HUES48 (cell line): ENCODE results near the gene DBT.
"Not testable (repeated sequence)": the region's sequence is repeated elsewhere in the genome, so short reads cannot be mapped to it uniquely, and the experiment has no call there.

Experiments used
- H3K27ac ChIP-seq: one replicate; pipeline ENCODE4 v1.7.0; 2013; ENCODE audit warnings: low read depth, low read length, inconsistent platforms
- H3K27me3 ChIP-seq: 2 replicates; pipeline ENCODE4 v1.6.1; 2013; ENCODE audit warnings: mild to moderate bottlenecking, low read length; ENCODE audit not compliant: control insufficient read depth, insufficient read depth
- H3K36me3 ChIP-seq: 2 replicates; pipeline ENCODE4 v1.6.1; 2013; ENCODE audit warnings: low read length; ENCODE audit not compliant: control insufficient read depth, insufficient read depth
- H3K4me1 ChIP-seq: 2 replicates; pipeline ENCODE4 v1.6.1; 2013; ENCODE audit warnings: mild to moderate bottlenecking, low read length; ENCODE audit not compliant: control insufficient read depth, insufficient read depth
- H3K4me3 ChIP-seq: 2 replicates; pipeline ENCODE4 v1.5.1; 2013; ENCODE audit warnings: mild to moderate bottlenecking, low read depth, low read length
- H3K9ac ChIP-seq: 2 replicates; pipeline ENCODE4 v1.6.1; 2013; ENCODE audit warnings: mild to moderate bottlenecking, low read depth, low read length, moderate library complexity
- H3K9me3 ChIP-seq: 2 replicates; pipeline ENCODE4 v1.6.1; 2013; ENCODE audit warnings: low read length; ENCODE audit not compliant: control insufficient read depth, insufficient read depth

DBT gene

DNA sequence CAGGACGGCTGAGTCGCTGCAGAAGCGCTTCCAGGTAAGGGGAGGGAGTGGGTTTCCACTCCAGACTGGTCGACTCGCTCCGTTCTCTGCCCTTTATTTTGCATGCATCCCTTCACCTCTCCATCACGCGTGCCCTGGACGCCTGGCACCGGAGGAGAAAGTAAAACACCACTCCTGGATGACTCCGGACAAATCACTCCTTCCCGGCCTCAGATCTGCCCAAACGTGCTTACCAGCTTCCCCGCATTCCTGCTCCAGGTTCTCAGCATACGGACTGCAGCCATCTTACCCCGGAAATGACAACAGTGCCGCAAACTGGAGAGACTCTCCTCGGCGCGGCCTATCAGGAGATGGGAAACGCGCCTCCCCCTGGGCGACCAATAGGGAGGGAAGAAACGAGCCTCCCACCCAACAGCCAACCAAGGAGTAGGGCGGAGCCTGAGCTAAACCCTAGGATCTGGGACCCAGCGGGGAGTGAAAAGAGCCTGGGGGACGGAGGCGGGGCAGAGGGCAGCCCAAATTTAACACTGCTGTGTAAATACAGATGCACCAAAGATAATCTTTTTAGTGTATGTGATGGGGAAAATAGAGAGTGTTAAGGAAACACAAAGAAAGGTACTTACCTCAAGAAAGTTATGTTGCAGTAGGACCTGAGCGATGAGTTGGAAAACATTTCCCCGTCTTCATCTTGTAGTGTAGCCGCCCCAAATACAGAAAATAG, at the start of gene DBT:
Gene DBT, minus strand, starts transcription at position 298 of the 721 bp plus-strand sequence. Its CDS starts 14 bp downstream, at position 284.
- H3K27me3 ChIP-seq: no peaks in the 10 kb centered on the region
- peak within 1 kb of the TSS; percentile 86 for H3K27ac ChIP-seq
- H3K4me1 ChIP-seq: peaks cover 19% of the 10 kb centered on the region
- H3K9me3 ChIP-seq: no peaks in the 10 kb centered on the region
- H3K9ac ChIP-seq: peak within 1 kb of the TSS; percentile 95
- H3K36me3 ChIP-seq: peaks cover 5% of the 10 kb centered on the region; the same call in 1 of the 2 replicates
- H3K4me3 ChIP-seq: peak within 1 kb of the TSS; percentile 95

GRCh38 chr1:100298512-100298911, 48.9 kb upstream of the DBT start:
- Histone ChIP-seq H3K9me3 (no peaks in the 10 kb centered on the region), H3K27ac (no peak overlapping the region), H3K9ac (no peak overlapping the region), H3K27me3 (no peaks in the 10 kb centered on the region), H3K36me3 (no peaks in the 10 kb centered on the region), H3K4me1 (peaks cover 16% of the 10 kb centered on the region), H3K4me3 (no peak overlapping the region)

DNA sequence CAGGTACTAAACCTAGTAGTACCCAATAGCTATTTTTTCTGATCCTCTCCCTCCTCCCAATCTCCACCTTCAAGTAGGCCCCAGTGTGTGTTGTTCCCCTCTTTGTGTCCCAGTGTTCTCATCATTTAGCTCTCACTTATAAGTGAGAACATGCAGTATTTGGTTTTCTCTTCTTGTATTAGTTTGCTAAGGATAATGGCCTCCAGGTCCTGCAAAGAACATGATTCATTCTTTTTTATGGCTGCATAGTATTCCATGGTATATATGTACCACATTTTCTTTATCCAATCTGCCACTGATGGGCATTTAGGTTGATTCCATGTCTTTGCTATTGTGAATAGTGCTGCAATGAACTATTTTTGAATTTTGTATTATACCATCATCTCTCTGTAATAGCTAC, 47.4 kb upstream of the DBT start:
- H3K27me3 ChIP-seq, H3K9ac ChIP-seq, H3K27ac ChIP-seq, H3K4me3 ChIP-seq, H3K9me3 ChIP-seq: not testable (repeated sequence)
- Histone ChIP-seq H3K36me3 (peaks cover 11% of the 10 kb centered on the region), H3K4me1 (peaks cover 16% of the 10 kb centered on the region)

DNA sequence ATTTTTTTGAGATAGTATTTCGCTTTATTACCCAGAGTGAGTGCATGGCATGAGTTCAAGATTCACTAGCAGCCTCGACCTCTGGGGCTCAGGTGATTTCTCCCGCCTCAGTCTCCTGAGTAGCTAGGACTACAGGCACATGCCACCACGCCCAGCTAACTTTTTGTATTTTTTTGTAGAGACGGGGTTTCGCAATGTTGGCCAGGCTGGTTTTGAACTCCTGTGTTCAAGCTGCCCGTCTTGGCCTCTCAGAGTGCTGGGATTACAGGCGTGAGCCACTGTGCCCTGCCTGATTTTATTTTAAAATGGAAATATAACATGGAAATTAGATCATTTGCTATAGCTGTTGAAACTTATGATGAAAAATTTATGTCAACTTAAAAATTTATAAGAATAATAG, 46.5 kb upstream of the DBT start:
- Histone ChIP-seq H3K27me3 (no peaks in the 10 kb centered on the region), H3K36me3 (peaks cover 19% of the 10 kb centered on the region), H3K4me3 (no peak overlapping the region), H3K9ac (no peak overlapping the region), H3K27ac (no peak overlapping the region), H3K4me1 (peaks cover 16% of the 10 kb centered on the region), H3K9me3 (no peaks in the 10 kb centered on the region)

DNA sequence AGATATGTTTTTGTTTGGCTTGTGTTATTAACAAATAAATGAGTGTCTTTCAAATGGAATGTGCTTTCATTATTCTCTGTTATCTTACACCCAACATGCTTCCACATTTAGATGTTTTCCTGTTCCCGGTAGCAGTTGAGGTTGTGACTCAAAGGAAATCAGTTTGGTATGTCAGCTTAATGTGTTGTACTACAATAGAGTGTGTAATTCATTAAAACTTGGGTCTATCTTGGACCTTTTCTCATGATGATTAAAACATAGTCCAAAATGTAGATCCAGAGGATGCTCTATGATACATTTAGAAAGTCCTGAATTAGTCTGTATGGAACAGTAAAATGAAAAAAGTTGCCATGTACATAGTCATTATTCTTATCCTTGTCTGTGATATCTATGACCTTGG, 43.1 kb upstream of the DBT start:
- Histone ChIP-seq H3K4me3 (no peak overlapping the region), H3K36me3 (peaks cover 49% of the 10 kb centered on the region), H3K4me1 (no peaks in the 10 kb centered on the region), H3K9me3 (no peaks in the 10 kb centered on the region), H3K27me3 (no peaks in the 10 kb centered on the region), H3K27ac (no peak overlapping the region), H3K9ac (no peak overlapping the region)

DNA sequence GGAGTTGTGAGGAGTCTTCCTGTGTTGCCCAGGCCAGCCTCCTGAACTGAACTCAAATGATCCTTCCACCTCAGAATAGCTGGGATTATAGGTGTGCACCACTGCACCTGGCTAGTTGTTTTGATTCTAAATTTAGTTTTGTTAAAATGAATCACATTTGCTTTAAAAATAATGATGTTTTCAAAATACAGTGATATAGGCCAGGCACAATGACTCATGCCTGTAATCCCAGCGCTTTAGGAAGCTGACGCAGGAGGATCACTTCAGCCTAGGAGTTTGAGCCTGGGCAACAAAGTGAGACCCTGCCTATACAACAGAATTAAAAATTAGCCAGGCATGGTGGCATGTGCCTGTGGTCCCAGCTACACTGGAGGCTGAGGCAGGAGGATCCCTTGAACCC, 40.7 kb upstream of the DBT start:
- H3K4me1 ChIP-seq: no peaks in the 10 kb centered on the region
- no peaks in the 10 kb centered on the region for H3K27me3 ChIP-seq
- H3K27ac ChIP-seq: no peak overlapping the region
- no peak overlapping the region for H3K4me3 ChIP-seq
- H3K36me3 ChIP-seq: peaks cover 71% of the 10 kb centered on the region
- H3K9me3 ChIP-seq: no peaks in the 10 kb centered on the region
- no peak overlapping the region for H3K9ac ChIP-seq

GRCh38 chr1:100287162-100287561, 37.5 kb upstream of the DBT start:
- Histone ChIP-seq H3K9ac (no peak overlapping the region), H3K36me3 (peaks cover 88% of the 10 kb centered on the region), H3K27ac (no peak overlapping the region), H3K9me3 (no peaks in the 10 kb centered on the region), H3K4me1 (no peaks in the 10 kb centered on the region), H3K4me3 (no peak overlapping the region), H3K27me3 (no peaks in the 10 kb centered on the region)

DNA sequence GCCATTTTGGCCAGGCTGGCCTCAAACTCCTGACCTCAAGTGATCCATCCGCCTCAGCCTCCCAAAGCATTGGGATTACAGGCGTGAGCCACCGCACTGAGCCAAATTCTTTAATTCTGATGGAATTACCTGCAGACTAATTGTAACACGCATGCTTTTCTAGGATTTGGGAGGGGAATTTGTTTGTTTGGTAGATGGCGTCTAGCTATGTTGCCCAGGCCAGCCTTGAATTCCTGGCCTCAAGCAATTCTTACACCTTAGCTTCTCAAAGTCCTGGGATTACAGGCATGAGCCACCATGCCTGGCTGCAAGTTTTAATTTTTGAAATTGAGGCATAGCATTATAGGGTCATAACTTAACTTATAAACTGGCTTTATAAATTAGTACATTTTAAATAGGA, 35.0 kb upstream of the DBT start:
- no peak overlapping the region for H3K9ac ChIP-seq
- H3K4me1 ChIP-seq: no peaks in the 10 kb centered on the region
- peaks cover 87% of the 10 kb centered on the region for H3K36me3 ChIP-seq
- H3K4me3 ChIP-seq: no peak overlapping the region
- no peaks in the 10 kb centered on the region for H3K9me3 ChIP-seq
- H3K27me3 ChIP-seq: no peaks in the 10 kb centered on the region
- no peak overlapping the region for H3K27ac ChIP-seq

DNA sequence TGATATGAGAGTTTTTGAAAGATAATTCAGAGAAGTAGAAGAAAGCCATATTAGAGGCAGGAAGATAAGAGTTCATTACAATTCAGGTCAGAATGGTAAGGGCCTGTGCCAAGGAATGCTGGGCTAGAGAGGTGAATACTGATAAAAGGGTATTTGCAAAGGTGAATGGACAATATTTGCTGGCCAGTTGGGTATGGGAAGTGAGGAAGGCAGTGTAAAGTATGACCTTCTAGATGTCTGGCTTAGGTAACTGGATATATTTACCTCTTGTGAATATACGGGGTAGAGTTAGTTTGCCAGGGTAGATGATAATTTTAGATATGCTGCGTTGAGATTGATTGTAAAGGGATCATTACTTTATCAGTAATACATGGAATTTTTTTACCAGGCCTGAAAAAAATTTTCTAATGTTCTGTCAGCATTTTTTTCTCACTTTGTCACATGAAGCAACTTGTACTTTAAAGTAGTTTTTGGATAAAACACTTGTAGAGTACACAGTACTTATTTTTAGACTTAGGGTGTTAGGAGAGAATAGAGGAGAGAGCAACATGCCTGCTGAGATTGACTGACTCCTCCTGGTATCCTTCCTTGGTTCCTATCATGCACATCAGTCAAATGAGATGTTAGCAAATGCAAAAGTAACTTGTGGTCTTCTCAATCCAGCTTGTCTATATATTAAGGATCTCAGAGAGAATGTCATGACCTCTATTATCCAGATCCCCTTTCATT, 30.5 kb upstream of the DBT start:
- no peak overlapping the region for H3K4me3 ChIP-seq
- no peak overlapping the region for H3K9ac ChIP-seq
- H3K27me3 ChIP-seq: no peaks in the 10 kb centered on the region
- H3K27ac ChIP-seq: no peak overlapping the region
- H3K36me3 ChIP-seq: peaks cover 90% of the 10 kb centered on the region
- H3K4me1 ChIP-seq: no peaks in the 10 kb centered on the region
- H3K9me3 ChIP-seq: no peaks in the 10 kb centered on the region

- Histone ChIP-seq H3K27me3 (no peaks in the 10 kb centered on the region), H3K4me3 (no peak overlapping the region), H3K4me1 (no peaks in the 10 kb centered on the region), H3K36me3 (peaks cover 90% of the 10 kb centered on the region), H3K27ac (no peak overlapping the region), H3K9me3 (no peaks in the 10 kb centered on the region), H3K9ac (no peak overlapping the region)
Measured at GRCh38 chr1:100279358-100279923, 29.8 kb upstream of the DBT start.

DNA sequence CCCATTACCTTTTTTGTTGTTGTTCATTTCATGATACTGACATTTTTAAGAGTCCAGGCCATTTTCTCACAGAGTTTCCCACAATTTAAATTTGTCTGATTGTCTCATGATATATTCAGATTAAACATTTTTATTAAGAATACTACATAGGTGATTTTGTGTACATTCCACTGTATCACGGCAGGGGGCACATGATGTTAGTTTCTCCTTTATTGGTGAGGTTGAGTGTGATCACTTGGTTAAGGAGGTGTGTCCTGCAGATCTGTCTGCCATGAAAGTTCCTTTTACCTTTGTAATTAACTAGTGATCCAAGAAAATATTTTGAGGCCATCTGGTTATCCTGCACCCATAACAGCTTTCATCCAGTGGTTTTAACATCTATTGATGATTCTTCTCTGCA, 28.2 kb upstream of the DBT start:
- Histone ChIP-seq H3K27ac (no peak overlapping the region), H3K4me1 (no peaks in the 10 kb centered on the region), H3K36me3 (peaks cover 94% of the 10 kb centered on the region), H3K4me3 (no peak overlapping the region), H3K9ac (no peak overlapping the region), H3K9me3 (no peaks in the 10 kb centered on the region), H3K27me3 (no peaks in the 10 kb centered on the region)
